A549 (cell line): ENCODE results near the gene FBLIM1. TPM values are rescaled to one million over a fixed set of nuclear protein-coding genes. Genes with fewer than 3 reads are reported as not detected.

ENCODE experiments used
- ATAC-seq, 2 experiments: fragments of 200-7000 bp in 1 of 2; fragments of >200 bp in 1 of 2; cut with Nextera tagmentation in 1 of 2; cut with Tn5 transposase in 1 of 2; 3 replicates each; pipeline versions ENCODE4 v1.8.0 to v1.9.1; 2018 to 2020; ENCODE audit warnings: mild to moderate bottlenecking in 1 of 2, moderate library complexity in 1 of 2
- CTCF ChIA-PET: fragments of 300-600 bp; sonication (Branson Sonifier 250); formaldehyde crosslinking; extraction: SDS; loops from one replicate; lab custom pipeline; 2021; ENCODE audit warnings: antibody characterized with exemption, inconsistent platforms; lab: Yijun Ruan, JAX
- POLR2A ChIA-PET: fragments of 350-600 bp; formaldehyde crosslinking; extraction: SDS; loops from one replicate; lab custom pipeline; 2021; ENCODE audit warnings: antibody characterized with exemption, inconsistent platforms; lab: Yijun Ruan, JAX
- DNase-seq, 2 experiments: peaks; one replicate each; pipeline versions ENCODE4 v3.0.0 to v3.0.0-alpha.2; 2011 to 2016; ENCODE audit warnings: low read depth in 1 of 2, low spot score in 1 of 2
- FAIRE-seq: peaks from 2 replicates; lab custom pipeline; 2011; peaks lifted over from hg19 to GRCh38; lab: Jason Lieb, UNC
- H3K27ac ChIP-seq, 2 experiments: fragments of >200 bp; sonication (Bioruptor Twin); formaldehyde crosslinking; 3 replicates each; pipeline ENCODE4 v1.5.1; 2016 to 2017
- H3K4me1 ChIP-seq: fragments of >200 bp; sonication (Bioruptor Twin); formaldehyde crosslinking; 3 replicates; pipeline ENCODE4 v1.6.1; 2016
- H3K4me2 ChIP-seq: fragments of >200 bp; sonication (Bioruptor Twin); formaldehyde crosslinking; 3 replicates; pipeline ENCODE4 v1.6.1; 2016
- H3K4me3 ChIP-seq: fragments of >200 bp; sonication (Bioruptor Twin); formaldehyde crosslinking; 3 replicates; pipeline ENCODE4 v1.5.1; 2016
- H3K9me3 ChIP-seq: fragments of >200 bp; sonication (Bioruptor Twin); formaldehyde crosslinking; 3 replicates; pipeline ENCODE4 v1.6.1; 2016
- CHD4 ChIP-seq: fragments of 200-600 bp; sonication (generic); IDR thresholded peaks from 2 replicates; pipeline ENCODE4 v1.6.1; 2016; ENCODE audit warnings: antibody characterized with exemption, mild to moderate bottlenecking, borderline replicate concordance
- EHF ChIP-seq: fragments of 250-450 bp; sonication (Bioruptor Pico); IDR thresholded peaks from 2 replicates; pipeline ENCODE4 v1.5.0; 2020; ENCODE audit warnings: mild to moderate bottlenecking
- EHMT2 ChIP-seq: fragments of 200-600 bp; sonication (generic); IDR thresholded peaks from 2 replicates; pipeline ENCODE4 v1.6.1; 2016; ENCODE audit warnings: antibody characterized with exemption, low read depth, mild to moderate bottlenecking, moderate library complexity
- FOSL2 ChIP-seq, 2 experiments: fragments of 450-650 bp in 1 of 2; fragments of >200 bp in 1 of 2; sonication (Bioruptor Twin) in 1 of 2; formaldehyde crosslinking; IDR thresholded peaks; 2 replicates each; pipeline versions ENCODE4 v1.5.0 to v1.6.1; 2016 to 2020; ENCODE audit warnings: mild to moderate bottlenecking in 1 of 2, moderate library complexity in 1 of 2
- GATA3 ChIP-seq: IDR thresholded peaks from 2 replicates; pipeline ENCODE4 v1.6.1; 2012; ENCODE audit warnings: borderline replicate concordance
- HOXB5 ChIP-seq: fragments of 250-450 bp; sonication (Bioruptor Pico); IDR thresholded peaks from 2 replicates; pipeline ENCODE4 v1.5.0; 2020; ENCODE audit warnings: mild to moderate bottlenecking, moderate library complexity
- KDM1A ChIP-seq: fragments of 200-600 bp; sonication (generic); IDR thresholded peaks from 2 replicates; pipeline ENCODE4 v1.6.1; 2016; ENCODE audit warnings: low read depth, mild to moderate bottlenecking
- NFE2L2 ChIP-seq: fragments of 150-350 bp; conservative IDR thresholded peaks from 2 replicates; pipeline ENCODE4 v1.6.1; 2014; ENCODE audit warnings: low read length
- NPAS2 ChIP-seq: fragments of 250-450 bp; sonication (Bioruptor Pico); IDR thresholded peaks from 2 replicates; pipeline ENCODE4 v1.8.0; 2022; ENCODE audit warnings: mild to moderate bottlenecking, moderate library complexity, borderline replicate concordance
- NR3C1 ChIP-seq: fragments of >200 bp; sonication (Bioruptor Twin); formaldehyde crosslinking; IDR thresholded peaks from 3 replicates; pipeline ENCODE4 v1.6.1; 2017
- POLR2AphosphoS2 ChIP-seq: conservative IDR thresholded peaks from 2 replicates; pipeline ENCODE4 v1.6.1; 2012; ENCODE audit warnings: low read length, improper control_type of control experiment, inconsistent platforms
- RARB ChIP-seq: fragments of 250-450 bp; sonication (Bioruptor Pico); IDR thresholded peaks from 2 replicates; pipeline ENCODE4 v1.8.0; 2021; ENCODE audit warnings: mild to moderate bottlenecking, moderate library complexity
- RFX5 ChIP-seq: fragments of 450-650 bp; IDR thresholded peaks from 2 replicates; pipeline ENCODE4 v1.7.1; 2014; ENCODE audit warnings: antibody characterized with exemption, mild to moderate bottlenecking, moderate library complexity
- RNF2 ChIP-seq: fragments of 200-600 bp; sonication (generic); IDR thresholded peaks from 2 replicates; pipeline ENCODE4 v1.6.1; 2016; ENCODE audit warnings: low read depth, mild to moderate bottlenecking, antibody characterized with exemption, moderate library complexity, borderline replicate concordance
- SMC3 ChIP-seq: fragments of >200 bp; sonication (Bioruptor Twin); formaldehyde crosslinking; IDR thresholded peaks from 3 replicates; pipeline ENCODE4 v1.6.1; 2018; ENCODE audit warnings: inconsistent platforms
- SREBF2 ChIP-seq: fragments of 450-650 bp; IDR thresholded peaks from 2 replicates; pipeline ENCODE4 v1.6.1; 2014; ENCODE audit warnings: mild to moderate bottlenecking, moderate library complexity
- TFCP2L1 ChIP-seq: fragments of 250-450 bp; sonication (Bioruptor Pico); IDR thresholded peaks from 2 replicates; pipeline ENCODE4 v1.5.0; 2021; ENCODE audit warnings: mild to moderate bottlenecking
- ZSCAN20 ChIP-seq: fragments of 250-450 bp; sonication (Bioruptor Pico); IDR thresholded peaks from 2 replicates; pipeline ENCODE4 v1.8.0; 2022; ENCODE audit warnings: mild to moderate bottlenecking, moderate library complexity
- WGBS: methylation state at CpG from one replicate; pipeline ENCODE4 v1.1.6; 2017; ENCODE audit errors: missing lambda C conversion rate; 5-methylcytosine and 5-hydroxymethylcytosine counted together
- polyA plus RNA-seq, 4 experiments: library from polyadenylated mRNA; depleted of rRNA in 3 of 4; stranded (reverse); fragments of >200 nt; fragmentation: RNase III in 1 of 4; extraction: RNeasy Plus Mini Kit Qiagen cat#74134 plus additional on column Dnase treatment in 1 of 4; gene quantifications; 2 replicates in 3 of 4; 3 replicates in 1 of 4; pipeline ENCODE4 v1.2.3, GENCODE V29; 2011 to 2017
- TF ChIP-seq, protein P1 (sequence below): IDR thresholded peaks from 2 replicates; pipeline ENCODE4 v1.6.1; 2012
- TF ChIP-seq, protein P2 (sequence below): IDR thresholded peaks from 2 replicates; pipeline ENCODE4 v1.6.1; 2012; ENCODE audit warnings: low read depth, borderline replicate concordance
- TF ChIP-seq, protein P3 (sequence below): fragments of 250-450 bp; sonication (Bioruptor Pico); IDR thresholded peaks from 2 replicates; pipeline ENCODE4 v1.5.0; 2021; ENCODE audit warnings: mild to moderate bottlenecking, moderate library complexity, borderline replicate concordance

Gene FBLIM1
- polyA plus RNA-seq, 2 of the 4 experiments (the other 2 are of a cell fraction): 24.6 to 38.1 TPM

DNA sequence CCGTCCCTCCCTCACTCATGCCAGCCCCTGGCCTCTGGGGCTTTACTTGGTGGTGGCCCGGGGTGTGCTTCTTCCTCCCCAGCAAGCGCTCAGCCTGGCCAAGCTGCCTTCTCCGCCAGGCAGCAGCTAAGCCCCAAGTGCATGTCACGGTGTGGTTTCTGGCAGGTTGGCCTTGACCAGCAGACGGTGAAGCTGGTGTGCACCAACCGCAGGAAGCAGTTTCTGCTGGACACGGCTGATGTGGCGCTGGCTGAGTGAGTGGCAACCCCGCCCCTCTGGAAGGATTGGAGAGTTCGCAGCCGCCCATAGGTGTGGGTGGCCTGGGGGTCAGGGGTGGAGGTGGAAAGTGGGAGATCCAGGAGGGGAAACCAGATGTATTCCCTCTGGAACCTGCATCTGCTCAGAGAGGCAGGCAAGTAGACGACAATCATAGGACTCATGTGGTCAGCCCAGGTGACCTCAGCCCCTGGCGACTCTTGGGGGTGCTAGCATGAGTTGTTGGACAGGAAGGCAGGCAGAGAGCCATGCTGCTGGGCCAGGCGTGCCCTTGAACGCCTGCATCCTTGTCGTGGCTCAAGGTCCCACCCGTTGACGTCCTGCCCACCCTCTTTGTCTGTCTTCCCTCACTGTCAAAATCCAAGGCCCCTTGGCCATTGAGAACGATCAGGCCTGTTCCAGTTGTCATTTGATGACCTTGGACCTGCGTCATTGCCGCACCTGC, 29.5 kb upstream of the FBLIM1 start:
- Histone ChIP-seq H3K9me3 (no peaks in the 10 kb centered on the region), H3K4me1 (no peaks in the 10 kb centered on the region), H3K4me2 (no peak overlapping the region), H3K4me3 (no peak overlapping the region), H3K27ac (no peak overlapping the region)
- WGBS: 96% methylated on average over 19 of the region's 22 CpGs
- TF ChIP-seq FOSL2 (IDR thresholded peaks at IDR 0.05): no peak
- no peak for TF ChIP-seq FOSL2 (CRISPR knock-in tag; IDR thresholded peaks at IDR 0.05)
- TF ChIP-seq, protein P1, sequence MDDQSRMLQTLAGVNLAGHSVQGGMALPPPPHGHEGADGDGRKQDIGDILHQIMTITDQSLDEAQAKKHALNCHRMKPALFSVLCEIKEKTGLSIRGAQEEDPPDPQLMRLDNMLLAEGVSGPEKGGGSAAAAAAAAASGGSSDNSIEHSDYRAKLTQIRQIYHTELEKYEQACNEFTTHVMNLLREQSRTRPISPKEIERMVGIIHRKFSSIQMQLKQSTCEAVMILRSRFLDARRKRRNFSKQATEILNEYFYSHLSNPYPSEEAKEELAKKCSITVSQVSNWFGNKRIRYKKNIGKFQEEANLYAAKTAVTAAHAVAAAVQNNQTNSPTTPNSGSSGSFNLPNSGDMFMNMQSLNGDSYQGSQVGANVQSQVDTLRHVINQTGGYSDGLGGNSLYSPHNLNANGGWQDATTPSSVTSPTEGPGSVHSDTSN: no peak
- no peak for TF ChIP-seq GATA3
- TF ChIP-seq, protein P2, sequence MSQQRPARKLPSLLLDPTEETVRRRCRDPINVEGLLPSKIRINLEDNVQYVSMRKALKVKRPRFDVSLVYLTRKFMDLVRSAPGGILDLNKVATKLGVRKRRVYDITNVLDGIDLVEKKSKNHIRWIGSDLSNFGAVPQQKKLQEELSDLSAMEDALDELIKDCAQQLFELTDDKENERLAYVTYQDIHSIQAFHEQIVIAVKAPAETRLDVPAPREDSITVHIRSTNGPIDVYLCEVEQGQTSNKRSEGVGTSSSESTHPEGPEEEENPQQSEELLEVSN: no peak
- no peak for TF ChIP-seq NR3C1
- no peak for TF ChIP-seq SREBF2
- no peak for TF ChIP-seq NPAS2 (CRISPR knock-in tag)
- TF ChIP-seq, protein P3, sequence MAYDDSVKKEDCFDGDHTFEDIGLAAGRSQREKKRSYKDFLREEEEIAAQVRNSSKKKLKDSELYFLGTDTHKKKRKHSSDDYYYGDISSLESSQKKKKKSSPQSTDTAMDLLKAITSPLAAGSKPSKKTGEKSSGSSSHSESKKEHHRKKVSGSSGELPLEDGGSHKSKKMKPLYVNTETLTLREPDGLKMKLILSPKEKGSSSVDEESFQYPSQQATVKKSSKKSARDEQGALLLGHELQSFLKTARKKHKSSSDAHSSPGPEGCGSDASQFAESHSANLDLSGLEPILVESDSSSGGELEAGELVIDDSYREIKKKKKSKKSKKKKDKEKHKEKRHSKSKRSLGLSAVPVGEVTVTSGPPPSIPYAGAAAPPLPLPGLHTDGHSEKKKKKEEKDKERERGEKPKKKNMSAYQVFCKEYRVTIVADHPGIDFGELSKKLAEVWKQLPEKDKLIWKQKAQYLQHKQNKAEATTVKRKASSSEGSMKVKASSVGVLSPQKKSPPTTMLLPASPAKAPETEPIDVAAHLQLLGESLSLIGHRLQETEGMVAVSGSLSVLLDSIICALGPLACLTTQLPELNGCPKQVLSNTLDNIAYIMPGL (CRISPR knock-in tag): no peak
- TF ChIP-seq RNF2: no peak
- TF ChIP-seq POLR2AphosphoS2: no peak
- no peak for TF ChIP-seq EHF (CRISPR knock-in tag)
- TF ChIP-seq SMC3: no peak
- ChIA-PET POLR2A (no interaction called here), CTCF (interaction anchor here (0.6 kb wide), 1 partner anchor 365 kb away, joined by 4 read pairs; no protein-coding TSS in a partner anchor)
- FAIRE-seq: no peak
- no peak for ATAC-seq
- DNase-seq: no peak

DNA sequence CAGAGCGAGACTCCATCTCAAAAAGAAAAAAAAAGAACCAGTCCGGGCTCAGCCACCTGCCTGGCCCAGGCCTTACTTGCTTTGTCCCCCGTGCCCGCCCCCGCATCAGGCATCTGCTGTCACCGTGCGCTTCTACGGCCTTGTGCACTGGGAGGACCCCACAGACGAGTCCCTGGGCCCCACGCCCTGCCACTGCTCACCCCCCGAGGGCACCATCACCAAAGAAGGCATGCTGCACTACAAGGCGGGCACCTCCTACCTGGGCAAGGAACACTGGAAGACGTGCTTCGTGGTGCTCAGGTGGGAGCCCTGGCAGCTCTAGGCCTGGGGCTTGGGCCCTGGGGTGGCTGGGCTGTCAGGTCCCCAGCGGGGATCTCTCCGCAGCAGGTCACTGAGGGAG, 28.2 kb upstream of the FBLIM1 start:
- Histone ChIP-seq H3K4me2 (no peak overlapping the region), H3K27ac (no peak overlapping the region), H3K9me3 (no peaks in the 10 kb centered on the region), H3K4me3 (no peak overlapping the region), H3K4me1 (no peaks in the 10 kb centered on the region)
- DNase-seq: no peak
- no peak for FAIRE-seq
- TF ChIP-seq, protein P1: no peak
- TF ChIP-seq RARB (CRISPR knock-in tag) (no peak), CHD4 (no peak), RFX5 (no peak), KDM1A (no peak), NFE2L2 (no peak), NR3C1 (no peak), TFCP2L1 (CRISPR knock-in tag) (no peak), ZSCAN20 (CRISPR knock-in tag) (no peak), HOXB5 (CRISPR knock-in tag) (no peak), EHMT2 (no peak), EHF (CRISPR knock-in tag) (no peak)
- WGBS: 96% methylated on average over 5 of the region's 16 CpGs
- ATAC-seq: no peak
- CTCF ChIA-PET: interaction anchor here (1.1 to 3.2 kb wide), 2 partner anchors 10 to 12 kb away, joined by 3 to 26 read pairs; no protein-coding TSS in a partner anchor
- POLR2A ChIA-PET: no interaction called here
